NCI-H2029 treated with DMSO at 0.1 percent for 48 hours (cell line): ENCODE data around the gene CLIC3.

ENCODE experiments used
- DNase-seq: peaks from one replicate; lab custom pipeline; 2025; lab: John Stamatoyannopoulos, UW

Gene CLIC3

DNA sequence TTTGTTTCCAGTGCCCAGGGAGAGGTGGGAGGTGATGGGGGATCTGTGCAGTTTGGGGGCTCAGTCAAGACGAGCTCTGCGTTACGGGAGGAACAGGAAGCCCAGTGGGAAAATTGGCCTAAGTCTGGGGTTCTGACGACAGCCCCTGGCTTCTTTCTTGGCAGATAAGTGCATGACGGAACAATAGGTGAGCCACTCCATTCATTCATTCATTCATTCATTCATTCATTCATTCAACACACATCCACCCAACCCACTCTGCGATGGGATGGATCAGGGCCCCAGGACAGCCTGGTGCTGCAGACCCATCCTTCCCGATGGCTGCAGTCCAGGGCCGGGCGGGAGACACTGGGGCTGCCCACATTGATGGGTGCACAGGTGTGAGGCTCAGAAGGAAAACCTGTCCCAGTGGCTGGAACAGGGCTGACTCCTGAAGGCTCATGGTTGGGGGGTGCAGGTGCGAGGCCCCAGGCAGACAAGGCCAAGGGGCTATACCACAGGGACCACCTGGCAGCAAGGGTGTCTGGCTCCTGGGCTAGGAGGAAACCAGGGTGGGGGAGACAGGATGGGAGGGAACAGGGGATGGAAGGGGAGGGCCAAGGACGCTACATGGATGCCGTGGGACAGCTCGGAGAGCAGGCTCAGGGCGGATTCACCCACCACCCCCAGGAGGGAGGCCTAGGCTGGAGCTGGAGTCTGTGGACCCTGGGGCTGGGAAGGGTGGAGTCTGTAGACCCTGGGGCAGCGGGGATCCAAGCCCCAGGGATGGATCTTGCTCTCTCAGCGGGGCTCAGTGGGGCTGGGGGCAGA lies 15.5 kb downstream of the CLIC3 start:
- no peak for DNase-seq

DNA sequence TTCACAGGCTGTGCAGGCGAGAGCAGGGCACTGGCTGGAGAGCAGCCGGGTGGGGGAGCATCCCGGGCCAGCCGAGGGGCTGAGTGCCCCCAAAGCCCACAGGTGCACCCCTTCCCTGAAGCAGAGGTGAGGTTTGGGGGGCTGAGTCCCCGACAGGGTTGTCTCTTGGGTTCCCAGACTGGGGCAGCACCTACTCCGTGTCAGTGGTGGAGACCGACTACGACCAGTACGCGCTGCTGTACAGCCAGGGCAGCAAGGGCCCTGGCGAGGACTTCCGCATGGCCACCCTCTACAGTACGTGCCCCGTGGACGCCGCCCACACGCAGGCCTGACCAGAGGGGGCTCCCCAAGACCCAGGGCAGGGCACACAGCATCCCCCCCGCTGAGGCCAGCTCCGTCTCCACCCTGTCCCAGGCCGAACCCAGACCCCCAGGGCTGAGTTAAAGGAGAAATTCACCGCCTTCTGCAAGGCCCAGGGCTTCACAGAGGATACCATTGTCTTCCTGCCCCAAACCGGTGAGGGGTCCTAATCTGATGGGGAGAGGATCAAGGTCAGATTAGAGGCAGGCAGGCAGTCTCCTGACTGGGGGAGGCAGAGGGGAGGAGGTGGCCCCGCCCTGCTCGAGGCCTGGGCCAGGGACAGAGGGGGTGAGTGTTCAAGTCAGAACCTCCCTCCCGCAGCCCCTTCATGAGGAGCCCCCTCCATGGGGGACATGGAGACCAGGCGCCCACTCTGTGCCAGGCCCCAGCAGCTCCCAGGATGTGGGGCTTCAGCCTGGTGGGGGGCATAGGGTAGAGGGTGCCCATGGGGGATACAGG lies 16.4 kb downstream of the CLIC3 start:
- DNase-seq = no peak

DNA sequence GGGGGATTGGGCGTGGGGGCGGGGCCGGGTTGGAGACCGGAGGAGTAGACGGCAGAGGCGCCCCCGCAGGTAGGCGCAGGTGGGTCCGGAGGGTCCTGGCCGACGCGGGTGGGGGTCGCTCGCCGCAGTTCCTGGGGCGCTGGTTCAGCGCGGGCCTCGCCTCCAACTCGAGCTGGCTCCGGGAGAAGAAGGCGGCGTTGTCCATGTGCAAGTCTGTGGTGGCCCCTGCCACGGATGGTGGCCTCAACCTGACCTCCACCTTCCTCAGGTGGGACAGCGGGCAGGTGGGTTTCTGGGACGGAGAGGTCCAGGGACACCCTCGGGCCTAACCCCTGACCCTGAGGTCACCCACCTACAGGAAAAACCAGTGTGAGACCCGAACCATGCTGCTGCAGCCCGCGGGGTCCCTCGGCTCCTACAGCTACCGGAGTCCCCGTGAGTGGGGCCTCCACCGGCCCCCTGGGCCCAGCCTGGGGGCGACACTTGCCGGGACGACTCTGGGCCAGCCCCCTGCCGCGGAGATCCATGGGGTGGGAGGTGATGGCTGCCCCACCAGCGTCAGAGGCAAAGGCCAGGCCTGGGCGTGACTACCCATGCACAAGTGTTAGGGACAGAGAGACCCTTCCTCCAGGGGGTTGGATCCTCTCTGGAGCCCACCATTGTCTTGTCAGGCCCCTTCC lies 17.4 kb downstream of the CLIC3 start:
- no peak for DNase-seq

DNA sequence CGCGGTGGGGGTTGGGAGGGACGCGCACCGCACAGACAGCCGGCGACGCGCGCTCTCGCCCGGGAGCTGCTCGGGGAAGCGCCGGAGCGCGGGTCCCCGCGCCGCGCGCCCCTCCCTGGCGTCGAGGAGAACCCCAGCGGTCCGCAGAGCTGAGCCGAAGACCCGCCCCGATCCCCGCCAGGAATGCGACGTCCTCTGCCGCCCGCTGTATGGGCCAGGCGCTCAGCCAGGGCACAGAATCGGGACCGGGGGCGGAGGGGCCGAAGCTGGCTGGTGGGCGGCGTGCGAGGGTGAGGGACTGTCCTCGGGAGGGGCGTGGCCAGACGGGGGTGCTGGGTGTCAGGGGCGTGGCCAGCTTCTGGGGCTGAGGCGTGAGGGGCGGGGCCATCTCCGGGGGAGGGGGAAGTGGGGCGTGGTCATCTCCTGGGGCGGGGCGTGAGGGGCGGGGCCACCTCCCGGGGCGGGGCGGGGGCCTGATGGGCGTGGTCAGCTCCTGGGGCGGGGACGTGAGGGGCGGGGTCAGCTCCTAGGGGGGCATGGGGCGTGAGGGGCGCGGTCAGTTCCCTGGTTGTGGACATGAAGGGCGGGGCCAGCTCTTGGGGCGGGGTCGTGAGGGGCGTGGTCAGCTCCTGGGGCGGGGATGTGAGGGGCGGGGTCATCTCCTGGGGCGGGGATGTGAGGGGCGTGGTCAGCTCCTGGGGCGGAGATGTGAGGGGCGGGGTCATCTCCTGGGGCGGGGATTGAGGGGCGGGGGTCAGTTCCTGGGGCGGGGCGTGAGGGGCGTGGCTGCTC lies 18.1 kb downstream of the CLIC3 start:
- peak; percentile 12 for DNase-seq

DNA sequence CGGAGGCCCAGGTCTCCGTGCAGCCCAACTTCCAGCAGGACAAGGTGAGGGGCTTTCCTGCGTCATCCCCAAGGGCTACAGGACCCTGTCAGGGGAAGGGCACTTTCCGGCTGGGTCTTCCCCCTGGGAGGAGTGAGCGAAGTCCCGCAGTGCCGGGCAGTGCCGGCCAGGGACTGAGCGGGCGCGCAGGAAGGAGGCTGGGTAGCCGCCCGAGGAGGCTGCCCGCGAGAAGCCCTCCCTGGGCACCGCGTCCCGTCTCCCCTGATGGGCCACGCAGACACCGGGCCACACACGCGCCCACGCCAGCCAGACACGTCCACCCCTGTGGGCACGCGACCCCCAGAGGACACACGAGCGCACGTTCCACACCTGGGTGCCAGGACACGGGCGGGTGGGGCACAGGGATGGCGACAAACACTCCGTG lies 18.7 kb downstream of the CLIC3 start:
- no peak for DNase-seq

DNA sequence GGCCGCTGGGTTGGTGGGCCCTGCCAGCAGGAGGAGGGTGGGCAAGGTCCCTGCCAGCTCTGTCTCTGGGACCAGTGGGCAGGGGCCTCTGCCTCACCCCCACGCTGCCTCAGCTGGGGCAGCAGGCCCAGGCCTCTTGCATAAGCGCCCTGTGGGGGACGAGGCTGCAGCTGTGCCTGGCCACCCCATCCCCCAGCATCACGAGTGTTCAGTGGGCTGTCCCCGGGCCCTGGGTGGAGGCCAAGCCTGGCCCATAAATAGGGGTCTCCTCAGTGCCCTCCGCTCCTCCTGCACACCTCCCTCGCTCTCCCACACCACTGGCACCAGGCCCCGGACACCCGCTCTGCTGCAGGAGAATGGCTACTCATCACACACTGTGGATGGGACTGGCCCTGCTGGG lies 19.1 kb downstream of the CLIC3 start, which contains the start of gene PTGDS:
PTGDS (plus strand) TSS at position 282 of the 400 bp plus-strand sequence; CDS start at position 357, 75 bp downstream.
- no peak for DNase-seq

DNA sequence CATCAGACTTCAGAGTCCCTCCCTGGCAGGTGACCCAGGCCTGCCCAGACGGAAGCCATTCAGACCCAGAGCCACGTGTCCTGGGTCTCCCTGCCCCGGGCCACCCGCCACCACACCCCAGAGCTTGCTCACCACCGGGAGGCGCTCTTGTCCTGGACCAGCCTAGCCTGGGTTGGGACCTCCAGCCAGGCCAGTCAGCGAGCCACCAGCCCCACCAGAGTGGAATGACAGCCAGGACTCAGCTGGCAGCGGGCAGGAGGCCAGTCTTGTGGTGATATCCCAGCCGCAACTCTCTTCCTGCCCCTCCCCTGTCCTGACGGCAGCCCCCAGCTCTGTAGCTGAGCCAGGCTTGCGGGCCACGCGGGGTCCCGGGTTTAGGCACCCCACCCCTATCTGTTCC lies 20.7 kb downstream of the CLIC3 start:
- no peak for DNase-seq

DNA sequence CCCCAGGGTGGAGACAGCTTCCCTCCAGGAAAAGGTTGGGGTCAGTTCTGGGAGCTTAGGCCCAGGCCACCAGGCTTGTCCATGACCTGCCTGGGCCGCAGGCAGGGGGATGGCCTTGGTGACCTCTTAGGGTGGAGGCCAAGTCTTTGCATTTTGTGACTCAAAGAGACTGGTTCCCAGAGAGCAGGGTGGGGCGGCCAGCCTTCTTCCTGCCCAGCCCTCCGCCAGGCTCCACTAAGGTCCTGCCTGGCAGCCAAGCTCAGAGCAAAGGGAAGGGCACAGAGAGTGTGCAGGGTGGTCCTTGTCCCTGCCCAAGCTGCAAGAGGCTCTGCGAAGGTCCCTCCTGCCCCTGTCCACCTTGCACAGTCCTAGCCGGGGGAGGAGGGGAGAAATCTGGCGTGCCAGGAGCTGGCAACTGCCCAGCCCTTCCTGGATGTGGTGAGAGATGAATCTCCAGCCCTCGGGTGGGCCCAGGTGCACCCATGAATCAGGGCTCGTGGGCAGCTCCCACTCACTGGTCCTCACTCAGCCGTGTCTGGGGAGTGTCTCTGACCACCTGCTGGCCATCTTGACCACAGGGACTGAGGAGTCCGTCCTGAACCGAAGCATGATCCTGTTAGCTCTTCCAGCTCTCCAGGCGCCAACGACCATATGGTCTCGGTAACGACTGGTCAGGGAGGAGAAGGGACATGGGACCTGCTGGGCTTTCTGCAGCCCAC lies 21.4 kb downstream of the CLIC3 start:
- no peak for DNase-seq

DNA sequence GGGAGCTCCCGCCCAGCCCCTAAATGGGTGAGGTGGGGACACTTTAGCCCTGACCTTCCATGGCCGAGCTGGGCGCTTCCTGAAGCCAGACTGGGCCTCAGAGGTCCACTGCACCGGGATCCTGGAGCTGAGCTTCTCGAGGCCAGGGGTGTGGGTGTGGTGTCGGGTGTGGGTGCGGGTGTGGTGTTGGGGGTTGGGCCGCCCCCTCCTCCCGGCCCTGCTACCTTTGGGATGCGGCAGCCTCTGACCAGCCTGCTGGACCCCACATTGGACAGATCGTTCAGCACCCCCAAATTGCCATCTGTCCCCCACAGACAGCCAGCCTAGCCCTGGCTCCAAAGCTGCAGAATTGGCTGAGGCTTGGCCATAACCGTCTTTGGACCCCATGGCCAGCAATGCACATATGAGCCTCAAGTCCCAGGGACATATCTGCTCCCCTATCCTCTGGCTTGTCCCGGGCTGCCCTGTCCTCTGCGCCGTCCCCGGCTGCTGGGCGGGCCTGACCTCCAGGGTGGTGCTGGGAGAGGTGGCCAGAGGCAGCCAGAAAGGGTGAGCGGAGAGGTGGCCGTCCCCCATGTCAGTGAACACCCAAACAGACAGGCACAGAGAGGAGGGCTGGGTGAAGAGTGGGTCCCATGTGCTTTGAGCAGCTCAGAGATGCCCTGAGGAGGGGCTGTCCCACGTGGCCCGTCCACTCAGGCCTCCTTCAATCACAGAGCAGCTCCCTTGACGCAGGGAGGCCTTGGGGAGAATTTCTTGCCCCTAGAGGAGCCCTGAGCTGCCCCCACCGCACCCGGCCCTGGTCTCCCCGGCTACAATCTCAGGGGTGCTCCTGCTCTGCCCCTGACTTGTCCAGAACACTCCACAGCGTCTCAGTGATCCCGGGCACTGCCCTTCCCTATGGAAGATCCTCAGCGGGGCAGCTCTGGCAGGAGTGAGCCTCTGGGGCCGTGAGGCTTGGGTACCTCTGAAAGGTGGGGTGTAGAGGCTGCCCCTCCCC lies 22.4 kb downstream of the CLIC3 start:
- no peak for DNase-seq

DNA sequence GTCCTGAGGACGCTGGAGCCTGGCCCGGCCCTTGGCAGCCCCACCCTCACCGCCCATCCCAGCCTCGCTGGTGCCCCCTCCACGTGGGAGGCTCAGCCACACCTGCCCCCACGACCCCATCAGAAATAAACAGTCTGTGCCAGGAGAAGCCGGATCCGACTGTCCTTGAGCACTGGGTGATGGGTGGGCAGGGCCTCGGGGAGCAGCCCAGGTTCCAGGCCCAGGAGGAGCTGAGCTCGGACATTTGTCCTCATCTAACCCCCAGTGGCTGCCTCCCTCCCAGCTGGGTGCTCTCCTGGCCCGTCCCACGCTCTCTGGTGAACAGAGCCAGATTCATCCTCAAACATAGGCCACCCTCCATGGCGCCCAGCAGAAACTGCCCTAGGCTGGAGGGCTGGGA lies 23.6 kb downstream of the CLIC3 start:
- DNase-seq = no peak

DNA sequence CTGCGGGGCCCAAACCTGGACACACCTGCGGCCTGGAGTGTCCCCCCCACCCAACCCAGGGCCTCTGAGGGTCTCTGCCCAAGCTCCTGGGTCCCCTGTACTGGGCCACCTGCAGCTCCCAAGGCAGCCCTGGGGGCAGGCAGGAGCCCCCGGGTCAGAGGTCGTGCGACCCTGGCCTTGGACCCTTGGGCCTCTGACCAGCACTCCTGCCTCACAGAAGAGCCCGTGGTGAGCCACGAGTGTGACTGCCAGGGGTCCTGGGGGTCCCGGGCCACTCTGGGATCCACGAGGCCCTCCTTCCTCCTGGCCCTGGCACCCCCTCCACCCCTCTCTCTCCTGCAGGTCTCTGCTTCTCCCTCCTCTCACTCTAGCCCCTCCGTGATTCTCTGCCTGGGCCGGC lies 24.0 kb downstream of the CLIC3 start:
- no peak for DNase-seq

DNA sequence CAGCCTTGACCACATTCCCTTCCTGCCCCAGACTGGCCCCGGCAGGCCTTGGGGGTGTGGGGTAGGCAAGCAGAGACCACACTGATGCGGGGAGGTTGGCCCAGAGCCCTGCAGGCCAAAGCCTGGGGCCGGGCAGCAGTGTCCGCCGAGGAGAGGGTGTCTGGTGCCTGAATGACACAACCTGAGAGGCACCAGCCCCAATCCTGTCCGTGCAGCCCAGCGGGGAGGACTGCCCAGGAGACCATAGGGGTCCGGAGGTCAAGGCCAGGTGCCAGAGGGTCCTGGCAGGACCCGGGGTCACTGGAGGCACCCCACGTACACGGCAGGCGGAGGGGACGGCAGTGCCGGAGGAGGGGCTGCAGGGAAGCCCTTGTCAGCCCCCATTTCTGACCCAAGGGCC lies 24.6 kb downstream of the CLIC3 start:
- DNase-seq = no peak

DNA sequence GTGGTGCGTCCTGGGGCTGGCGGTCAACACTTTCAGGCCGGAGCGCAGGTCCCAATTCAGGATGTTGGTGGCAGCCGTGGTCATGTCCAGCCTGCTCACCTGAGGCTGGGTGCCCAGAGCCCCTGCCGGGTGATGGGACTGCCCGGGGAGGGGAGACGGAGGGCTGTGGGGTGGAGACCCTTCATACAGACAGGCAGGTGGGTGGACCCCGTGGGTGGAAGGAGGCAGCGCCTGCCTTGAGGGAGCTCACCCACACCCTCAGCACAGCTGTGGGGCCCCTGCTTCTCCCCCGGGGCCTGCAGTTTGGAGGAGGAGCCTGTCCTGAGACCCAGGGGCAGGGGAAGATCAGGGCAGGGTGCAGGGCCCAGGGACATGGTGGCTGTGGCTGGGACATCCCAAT lies 26.0 kb downstream of the CLIC3 start:
- DNase-seq = no peak

DNA sequence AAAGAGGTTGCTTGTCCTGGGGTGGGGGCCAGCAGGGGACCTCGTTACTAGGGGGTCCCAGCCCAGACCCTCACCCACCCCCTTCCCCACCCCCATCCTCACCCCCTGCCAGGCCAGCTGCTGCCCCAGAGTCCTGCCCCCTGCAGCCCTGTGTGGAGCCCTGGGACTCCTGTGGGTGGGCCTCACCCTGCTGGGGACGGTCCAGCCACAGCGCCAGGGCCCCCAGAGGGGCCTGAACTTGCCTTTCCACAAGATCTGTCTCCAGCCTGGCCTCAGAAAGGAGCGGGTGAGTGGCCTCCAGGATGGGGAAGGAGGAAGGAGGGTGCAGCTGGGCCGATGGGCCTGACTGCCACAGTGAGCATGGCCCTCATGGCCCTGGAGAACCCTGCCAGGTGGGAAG lies 26.6 kb downstream of the CLIC3 start:
- no peak for DNase-seq

DNA sequence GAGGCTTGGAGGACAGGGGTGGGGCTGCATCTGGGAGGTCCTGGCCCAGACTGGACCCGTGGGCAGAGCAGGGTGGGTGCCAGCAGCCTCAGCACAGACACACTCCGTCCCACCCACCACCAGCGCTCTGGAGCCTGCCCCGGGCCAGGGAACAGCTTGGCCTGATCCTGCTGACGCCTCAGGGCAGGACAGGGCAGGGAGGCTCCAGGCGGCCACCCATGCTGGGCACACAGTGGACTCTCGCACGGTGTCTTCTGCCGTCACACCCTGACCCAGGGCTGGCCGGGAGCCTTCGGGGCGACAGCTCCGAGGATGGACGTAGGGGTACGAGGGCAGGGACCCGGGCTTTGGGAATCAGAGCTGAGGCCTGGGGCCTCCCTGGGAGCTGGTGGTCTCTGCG lies 27.2 kb downstream of the CLIC3 start:
- DNase-seq = no peak

DNA sequence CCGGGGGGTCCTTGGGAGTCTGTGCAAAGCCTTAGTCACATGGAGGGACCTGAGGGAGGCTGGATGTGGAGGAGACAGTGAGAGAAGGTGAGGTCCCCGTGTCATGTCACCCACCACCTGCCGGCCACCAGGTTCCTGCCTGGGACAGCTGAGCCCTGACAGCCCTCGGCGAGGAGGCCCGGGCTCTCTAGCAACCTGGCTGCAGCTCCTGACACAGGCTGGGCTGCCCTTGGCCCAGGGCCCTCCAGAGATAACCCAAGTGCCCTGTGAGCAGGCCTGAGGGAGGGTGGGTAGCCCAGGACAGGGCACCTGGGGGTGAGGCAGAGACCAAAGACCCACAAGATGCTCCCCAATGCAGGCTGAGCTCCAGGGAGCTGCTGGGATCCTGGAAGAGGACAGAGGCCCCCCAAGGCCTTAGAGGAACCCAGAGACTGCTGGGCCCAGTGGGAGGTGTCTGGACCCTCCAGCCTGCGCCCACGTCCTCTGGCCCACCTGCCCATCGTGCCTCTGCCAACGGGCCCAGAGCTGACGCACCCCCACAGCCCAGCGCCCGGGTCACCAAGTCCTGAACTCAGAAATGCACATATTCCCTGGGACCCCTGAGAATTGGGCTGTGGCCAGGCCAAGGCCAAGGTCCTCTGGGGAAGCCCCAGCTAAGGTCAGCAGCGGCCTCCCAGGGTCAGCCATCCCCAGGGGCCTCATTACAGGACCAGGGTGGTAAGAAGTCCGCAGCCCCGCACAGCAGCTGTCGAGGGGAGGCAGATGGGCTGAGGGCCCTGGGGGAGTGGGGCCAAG lies 27.8 kb downstream of the CLIC3 start:
- DNase-seq = no peak

DNA sequence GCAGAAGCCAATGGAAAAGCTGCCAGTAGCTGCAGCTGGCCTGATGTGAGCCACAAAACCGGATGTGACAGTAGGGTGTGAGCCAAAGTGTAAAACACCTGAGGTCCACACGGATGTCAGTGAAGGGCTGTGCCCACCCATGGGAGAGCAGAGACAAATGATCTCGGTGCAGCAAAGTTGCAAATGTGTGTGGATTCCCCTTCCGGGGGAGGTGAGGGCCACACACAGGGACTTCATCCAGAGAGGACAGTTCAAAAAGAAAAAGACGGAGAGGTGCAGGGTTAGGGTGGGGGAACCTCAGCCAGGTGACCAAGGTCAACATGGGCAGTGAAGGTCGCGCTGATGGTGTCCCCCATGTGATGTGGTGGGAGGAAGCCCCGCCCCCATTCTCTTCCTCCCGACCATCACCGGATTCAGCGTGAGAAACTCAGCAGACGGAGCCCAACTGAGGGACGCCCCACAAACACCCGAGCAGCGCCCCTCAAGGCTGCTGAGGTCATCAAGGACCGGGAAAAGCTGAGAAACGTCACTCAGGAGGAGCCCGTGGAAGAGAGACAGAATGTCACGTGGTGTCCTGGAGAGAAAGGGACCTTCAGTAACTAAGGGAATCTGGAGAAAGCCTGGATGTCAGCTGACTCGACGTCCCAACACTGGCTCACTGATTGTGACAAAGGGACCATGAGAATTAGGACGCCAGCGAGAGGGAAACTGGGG lies 30.4 kb downstream of the CLIC3 start:
- no peak for DNase-seq

DNA sequence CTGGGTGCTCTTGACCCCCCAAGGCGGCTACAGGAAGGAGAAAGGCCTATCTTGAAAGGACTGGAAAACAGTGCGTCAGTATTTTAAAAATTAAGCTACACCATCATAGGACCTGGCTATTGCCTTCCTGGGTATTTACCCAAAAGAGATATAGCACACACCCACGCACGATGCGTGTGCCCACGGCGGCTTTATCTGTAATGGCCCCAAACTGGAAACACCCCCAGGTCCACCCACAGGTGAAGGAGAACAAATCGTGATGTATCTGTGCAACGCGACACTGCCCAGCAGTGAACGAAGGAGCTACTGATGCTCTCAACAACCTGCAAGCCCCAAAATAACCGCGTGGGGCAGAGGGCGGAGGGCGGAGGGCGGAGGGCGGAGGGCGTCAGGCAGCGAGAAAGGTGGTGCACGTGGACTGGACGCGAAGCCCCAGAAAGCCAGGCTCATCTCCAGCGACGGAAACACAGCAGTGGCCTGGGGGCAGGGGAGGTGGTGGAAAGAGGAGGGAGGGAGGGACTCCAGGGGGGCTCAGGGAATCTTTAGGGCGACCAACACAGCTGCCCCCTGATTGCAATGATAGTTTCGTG lies 31.4 kb downstream of the CLIC3 start:
- no peak for DNase-seq
